H1 (cell line): Measurements from ENCODE around the gene CDK5RAP2. TPM values are rescaled to one million over a fixed set of nuclear protein-coding genes. Genes with fewer than 3 reads are reported as not detected.

Source experiments
- CTCF ChIA-PET: fragments of 300-600 bp; sonication (Branson Sonifier 250); formaldehyde crosslinking; loops from one replicate; lab custom pipeline; 2021; ENCODE audit not compliant: partially characterized antibody; lab: Charles Lee
- POLR2A ChIA-PET: fragments of 300-600 bp; sonication (Branson Sonifier 250); formaldehyde crosslinking; loops from one replicate; lab custom pipeline; 2021; ENCODE audit warnings: inconsistent platforms; ENCODE audit not compliant: partially characterized antibody; lab: Charles Lee
- DNase-seq, 2 experiments: peaks; one replicate each; pipeline versions ENCODE4 v3.0.0 to v3.0.0-alpha.2; 2010 to 2022; ENCODE audit warnings: low spot score in 2 of 2, low read depth in 1 of 2, mixed read lengths in 1 of 2
- FAIRE-seq: peaks from 2 replicates; lab custom pipeline; 2011; peaks lifted over from hg19 to GRCh38; lab: Jason Lieb, UNC
- H2AFZ ChIP-seq: 2 replicates; pipeline ENCODE4 v1.8.1; 2012; ENCODE audit warnings: low read length, inconsistent platforms
- H2AK5ac ChIP-seq: 2 replicates; pipeline ENCODE4 v1.6.1; 2013; ENCODE audit warnings: low read depth, low read length
- H2BK120ac ChIP-seq: replicated peaks from 2 replicates; pipeline ENCODE3; 2013; ENCODE audit warnings: low read depth, low read length, inconsistent platforms
- H2BK12ac ChIP-seq: 2 replicates; pipeline ENCODE4 v1.6.1; 2013; ENCODE audit warnings: low read depth, low read length
- H2BK15ac ChIP-seq: 2 replicates; pipeline ENCODE4 v1.6.1; 2013; ENCODE audit warnings: low read length
- H2BK20ac ChIP-seq: 2 replicates; pipeline ENCODE4 v1.6.1; 2013; ENCODE audit warnings: low read length
- H2BK5ac ChIP-seq: 2 replicates; pipeline ENCODE4 v1.6.1; 2013; ENCODE audit warnings: low read depth, low read length
- H3K14ac ChIP-seq: 2 replicates; pipeline ENCODE4 v1.6.1; 2013; ENCODE audit warnings: inconsistent platforms; ENCODE audit not compliant: insufficient read length
- H3K18ac ChIP-seq: 2 replicates; pipeline ENCODE4 v1.6.1; 2013; ENCODE audit warnings: low read length; ENCODE audit errors: extremely low read depth
- H3K23ac ChIP-seq: 2 replicates; pipeline ENCODE4 v1.6.1; 2013; ENCODE audit warnings: inconsistent platforms; ENCODE audit not compliant: insufficient read length
- H3K23me2 ChIP-seq: 2 replicates; pipeline ENCODE4 v1.6.1; 2013; ENCODE audit warnings: low read depth, low read length
- H3K27ac ChIP-seq: 2 replicates; pipeline ENCODE4 v1.6.1; 2011; ENCODE audit warnings: low read depth, low read length, inconsistent platforms
- H3K27me3 ChIP-seq, 4 experiments: replicated peaks in 1 of 4; 1 replicate in 1 of 4; 2 replicates in 3 of 4; pipeline versions ENCODE4 v1.6.1 to v1.8.1; 2011 to 2013; ENCODE audit warnings: low read length in 3 of 4, mild to moderate bottlenecking in 3 of 4, inconsistent platforms in 2 of 4, mixed read lengths in 2 of 4, moderate library complexity in 1 of 4; ENCODE audit not compliant: control insufficient read depth in 3 of 4, insufficient read depth in 3 of 4; ENCODE audit errors: extremely low read depth in 1 of 4
- H3K36me3 ChIP-seq, 4 experiments: 2 replicates each; pipeline versions ENCODE4 v1.6.1 to v1.8.1; 2011 to 2013; ENCODE audit warnings: mild to moderate bottlenecking in 4 of 4, low read length in 3 of 4, moderate library complexity in 2 of 4, control low read depth in 1 of 4, inconsistent platforms in 1 of 4; ENCODE audit not compliant: insufficient read depth in 4 of 4, control insufficient read depth in 2 of 4
- H3K4ac ChIP-seq: replicated peaks from 2 replicates; pipeline ENCODE3; 2013; ENCODE audit warnings: low read length, low read depth, mixed read lengths, inconsistent platforms; ENCODE audit not compliant: insufficient read length
- H3K4me1 ChIP-seq, 4 experiments: replicated peaks in 1 of 4; 1 replicate in 1 of 4; 2 replicates in 3 of 4; pipeline versions ENCODE4 v1.6.1 to v1.8.1; 2011 to 2013; ENCODE audit warnings: low read length in 3 of 4, inconsistent platforms in 2 of 4, mixed read lengths in 1 of 4; ENCODE audit not compliant: insufficient read depth in 4 of 4, control insufficient read depth in 3 of 4
- H3K4me2 ChIP-seq, 2 experiments: 2 replicates each; pipeline versions ENCODE4 v1.6.1 to v1.8.1; 2011 to 2013; ENCODE audit warnings: low read depth in 2 of 2, low read length in 2 of 2, control low read depth in 1 of 2, inconsistent platforms in 1 of 2, mild to moderate bottlenecking in 1 of 2; ENCODE audit not compliant: insufficient read depth in 1 of 2
- H3K4me3 ChIP-seq, 4 experiments: fragments of 200-600, 300-600 bp in 1 of 4; sonication (generic), shearing (Covaris generic), sonication (Bioruptor Twin) in 1 of 4; 2 replicates each; pipeline versions ENCODE4 v1.5.1 to v1.8.1; 2011 to 2016; ENCODE audit warnings: low read length in 4 of 4, low read depth in 3 of 4, control low read depth in 2 of 4, inconsistent platforms in 2 of 4, mild to moderate bottlenecking in 2 of 4, mixed read lengths in 1 of 4, moderate library complexity in 1 of 4; ENCODE audit not compliant: insufficient read depth in 2 of 4; ENCODE audit errors: extremely low read depth in 1 of 4
- H3K56ac ChIP-seq: replicated peaks from 2 replicates; pipeline ENCODE3; 2013; ENCODE audit warnings: low read depth, mild to moderate bottlenecking, mixed read lengths, low read length, inconsistent platforms; ENCODE audit not compliant: insufficient read length
- H3K79me1 ChIP-seq: 2 replicates; pipeline ENCODE4 v1.6.1; 2013; ENCODE audit warnings: low read depth, low read length, control low read depth
- H3K79me2 ChIP-seq, 2 experiments: 2 replicates each; pipeline versions ENCODE4 v1.6.1 to v1.8.1; 2012 to 2013; ENCODE audit warnings: low read length in 2 of 2, mild to moderate bottlenecking in 2 of 2, inconsistent platforms in 1 of 2; ENCODE audit not compliant: insufficient read depth in 2 of 2, control insufficient read depth in 1 of 2
- H3K9ac ChIP-seq, 4 experiments: replicated peaks in 1 of 4; 1 replicate in 1 of 4; 2 replicates in 3 of 4; pipeline versions ENCODE4 v1.6.1 to v1.8.1; 2011 to 2013; ENCODE audit warnings: low read depth in 3 of 4, low read length in 3 of 4, control low read depth in 2 of 4, mild to moderate bottlenecking in 2 of 4, moderate library complexity in 2 of 4, inconsistent platforms in 1 of 4; ENCODE audit errors: extremely low read depth in 1 of 4
- H3K9me3 ChIP-seq, 2 experiments: 2 replicates each; pipeline versions ENCODE4 v1.6.1 to v1.8.1; 2012 to 2013; ENCODE audit warnings: mild to moderate bottlenecking in 2 of 2, moderate library complexity in 2 of 2, control low read depth in 1 of 2, inconsistent platforms in 1 of 2, low read depth in 1 of 2, low read length in 1 of 2, mixed read lengths in 1 of 2; ENCODE audit not compliant: insufficient read depth in 2 of 2
- H4K20me1 ChIP-seq, 2 experiments: replicated peaks in 1 of 2; 2 replicates each; pipeline versions ENCODE3 to v1.8.1; 2011 to 2013; ENCODE audit warnings: inconsistent platforms in 2 of 2, low read length in 2 of 2, mild to moderate bottlenecking in 1 of 2; ENCODE audit not compliant: insufficient read depth in 2 of 2, control insufficient read depth in 1 of 2
- H4K5ac ChIP-seq: 2 replicates; pipeline ENCODE4 v1.6.1; 2013; ENCODE audit warnings: low read length, low read depth, mixed read lengths, inconsistent platforms; ENCODE audit not compliant: insufficient read length
- H4K8ac ChIP-seq: 2 replicates; pipeline ENCODE4 v1.8.0; 2013; ENCODE audit warnings: mild to moderate bottlenecking, moderate library complexity, low read length, inconsistent platforms; ENCODE audit not compliant: insufficient read depth; ENCODE audit errors: extremely low read depth
- H4K91ac ChIP-seq: replicated peaks from 2 replicates; pipeline ENCODE3; 2013; ENCODE audit warnings: low read length, mixed read lengths, inconsistent platforms; ENCODE audit not compliant: insufficient read length
- ASH2L ChIP-seq: fragments of 200-600, 300-600 bp; sonication (generic); IDR thresholded peaks from one replicate; pipeline ENCODE4 v1.7.1; 2017; ENCODE audit warnings: low read length
- CBX5 ChIP-seq: fragments of 300-800, 300-1000 bp; sonication (generic); IDR thresholded peaks from 2 replicates; pipeline ENCODE4 v1.7.1; 2016; ENCODE audit warnings: antibody characterized with exemption, low read length, low read depth
- CTCF ChIP-seq, 3 experiments: IDR thresholded peaks; 1 replicate in 2 of 3; 2 replicates in 1 of 3; pipeline versions ENCODE4 v1.5.1 to v1.6.1; 2011; ENCODE audit warnings: low read length in 3 of 3, mild to moderate bottlenecking in 3 of 3, inconsistent platforms in 2 of 3, low read depth in 1 of 3, moderate library complexity in 1 of 3; ENCODE audit not compliant: insufficient read depth in 1 of 3; ENCODE audit errors: control extremely low read depth in 1 of 3
- GABPA ChIP-seq: IDR thresholded peaks from 2 replicates; pipeline ENCODE4 v1.6.1; 2011; ENCODE audit warnings: mild to moderate bottlenecking, low read length, moderate library complexity, borderline replicate concordance; ENCODE audit not compliant: insufficient read depth
- GTF2F1 ChIP-seq: IDR thresholded peaks from 2 replicates; pipeline ENCODE4 v1.6.1; 2012; ENCODE audit warnings: low read depth, low read length, improper control_type of control experiment, borderline replicate concordance
- JUN ChIP-seq: IDR thresholded peaks from 2 replicates; pipeline ENCODE4 v1.6.1; 2011; ENCODE audit warnings: low read depth, mild to moderate bottlenecking, improper control_type of control experiment, low read length
- MAFK ChIP-seq: IDR thresholded peaks from 2 replicates; pipeline ENCODE4 v1.6.1; 2012; ENCODE audit warnings: low read depth, mild to moderate bottlenecking, improper control_type of control experiment, low read length
- SP1 ChIP-seq: IDR thresholded peaks from 2 replicates; pipeline ENCODE4 v1.6.1; 2011; ENCODE audit warnings: low read depth, low read length
- TCF12 ChIP-seq: IDR thresholded peaks from 2 replicates; pipeline ENCODE4 v1.6.1; 2011; ENCODE audit warnings: low read depth, mild to moderate bottlenecking, low read length
- whole genome bisulfite sequencing, 2 experiments: shearing (Covaris generic) in 1 of 2; methylation state at CpG; one replicate each; pipeline versions ENCODE4 v1.1.6 to v1.1.7; 2013 to 2015; ENCODE audit warnings: low lambda C conversion rate in 2 of 2, mixed read lengths in 2 of 2, inconsistent platforms in 1 of 2, low coverage in 1 of 2, missing lambda C conversion rate in 1 of 2; ENCODE audit not compliant: insufficient replicate concordance in 2 of 2, insufficient coverage in 1 of 2, insufficient read length in 1 of 2; ENCODE audit errors: extremely low coverage in 1 of 2, missing lambda C conversion rate in 1 of 2; 5-methylcytosine and 5-hydroxymethylcytosine counted together
- polyA plus RNA-seq, 7 experiments: library from polyadenylated mRNA; depleted of rRNA in 3 of 7; stranded (reverse) in 5 of 7; unstranded in 2 of 7; fragments of >200 nt in 5 of 7; fragments of 200-250 nt in 2 of 7; gene quantifications; 1 replicate in 5 of 7; 2 replicates in 1 of 7; 4 replicates in 1 of 7; pipeline versions ENCODE4 v1.2.1 to v1.2.3, GENCODE V29; 2011 to 2013; ENCODE audit warnings: missing spikeins in 2 of 7, mixed read lengths in 2 of 7
- total RNA-seq: library from RNA; stranded (reverse); fragmentation: NEBNext Ultra II Directional; extraction: Animal tissue kit (Norgen Biotek cat#: 25700); gene quantifications from 2 replicates; pipeline ENCODE4 v1.2.1, GENCODE V29; 2021

Gene CDK5RAP2
- total and polyA plus RNA-seq, 2 of the 8 experiments (the other 6 are each of a cell fraction or from before 2014, with no cell fraction given) = 19.8 to 49.4 TPM

GRCh38 chr9:120360510-120360909, 219.5 kb downstream of the CDK5RAP2 start:
- no peak for DNase-seq
- Histone ChIP-seq H3K23me2 (no peaks in the 10 kb centered on the region), H3K4me1 (no peaks in the 10 kb centered on the region), H3K4me2 (no peak overlapping the region), H3K79me2 (no peaks in the 10 kb centered on the region), H3K79me1 (no peaks in the 10 kb centered on the region), H3K4me3 (no peak overlapping the region), H2BK5ac (no peak overlapping the region), H3K23ac (no peak overlapping the region), H2BK15ac (no peak overlapping the region), H3K14ac (no peak overlapping the region), H4K20me1 (no peaks in the 10 kb centered on the region), H4K91ac (no peak overlapping the region), H3K18ac (no peak overlapping the region), H3K4ac (no peak overlapping the region), H2BK120ac (no peak overlapping the region), H4K8ac (no peak overlapping the region), H2BK20ac (no peak overlapping the region), H3K36me3 (no peaks in the 10 kb centered on the region), H3K56ac (no peak overlapping the region), H3K9ac (no peak overlapping the region), H2BK12ac (no peak overlapping the region), H3K27ac (no peak overlapping the region), H3K27me3 (no peaks in the 10 kb centered on the region), H4K5ac (no peak overlapping the region), H2AK5ac (no peak overlapping the region), H3K9me3 (no peaks in the 10 kb centered on the region), H2AFZ (no peak overlapping the region)
- 92% methylated on average over 4 of the region's 4 CpGs; no CpG with 5 or more reads in 1 of the 2 experiments for WGBS, 2 experiments
- TF ChIP-seq ASH2L = no peak
- TF ChIP-seq SP1 = no peak
- no peak for TF ChIP-seq GABPA
- TF ChIP-seq MAFK = no peak
- TF ChIP-seq GTF2F1 = no peak
- TF ChIP-seq TCF12 = no peak
- no peak for TF ChIP-seq CTCF (IDR thresholded peaks at IDR 0.05; ENCODE audit: control extremely low read depth in 1 of 3, insufficient read depth in 1 of 3, low read depth in 1 of 3, low read length in 3 of 3)
- no peak for TF ChIP-seq CBX5
- no peak for TF ChIP-seq JUN
- POLR2A ChIA-PET = no interaction called here
- CTCF ChIA-PET = interaction anchor here (1.2 to 1.4 kb wide), 2 partner anchors 9 to 117 kb away, joined by 5 read pairs; no protein-coding TSS in a partner anchor
- no peak for FAIRE-seq
